ENCODE data around the gene POU2F2. TPM values are rescaled to one million over a fixed set of nuclear protein-coding genes. Genes with fewer than 3 reads are reported as not detected.

The POU2F2 gene
- total and polyA plus RNA-seq, 10 of the 15 experiments (the other 5 are each of a cell fraction or from before 2014, with no cell fraction given): 4.4 to 62.4 (median 37.9) TPM

- ChIA-PET POLR2A (no interaction called here), SMC1A (ENCODE audit: uncharacterized antibody, unreplicated experiment) (no interaction called here), CTCF (no interaction called here), RAD21 (ENCODE audit: unreplicated experiment) (no interaction called here)
- BruUV-seq (replicated peaks): no TSS peak
- H3K27ac ChIP-seq (ENCODE audit: control insufficient read depth, insufficient read depth): no peak overlapping the region
- H3K4me1 ChIP-seq (ENCODE audit: control insufficient read depth, insufficient read depth, low read length): peaks cover 1% of the 10 kb centered on the region
- no peak overlapping the region for H3K4me3 ChIP-seq
- TF ChIP-seq TCF12 (IDR thresholded peaks at IDR 0.05; ENCODE audit: low read depth, low read length): no peak
- no peak for TF ChIP-seq MAX (IDR thresholded peaks at IDR 0.05; ENCODE audit: low read depth, low read length)
- no peak for TF ChIP-seq POLR2A (IDR thresholded peaks at IDR 0.05; ENCODE audit: low read depth, low read length)
- no peak for TF ChIP-seq CBX5 (IDR thresholded peaks at IDR 0.05; ENCODE audit: low read depth)
- TF ChIP-seq MYB (IDR thresholded peaks at IDR 0.05; ENCODE audit: borderline replicate concordance, low read depth, low read length): no peak
- TF ChIP-seq SIN3A (IDR thresholded peaks at IDR 0.05; ENCODE audit: low read depth, low read length): no peak
- TF ChIP-seq JUNB (IDR thresholded peaks at IDR 0.05): no peak
- TF ChIP-seq STAT1 (conservative IDR thresholded peaks at IDR 0.05): no peak
- TF ChIP-seq NFIC (IDR thresholded peaks at IDR 0.05; ENCODE audit: low read depth, low read length): no peak
- TF ChIP-seq NBN (IDR thresholded peaks at IDR 0.05): no peak
- no peak for TF ChIP-seq ATF2 (IDR thresholded peaks at IDR 0.05; ENCODE audit: low read length)
- 99% methylated on average over 4 of the region's 5 CpGs for WGBS (ENCODE audit: insufficient coverage, insufficient replicate concordance, low lambda C conversion rate, missing lambda C conversion rate)
- H4K20me1 ChIP-seq (ENCODE audit: control insufficient read depth, insufficient read depth): no peaks in the 10 kb centered on the region
- no peaks in the 10 kb centered on the region for H3K79me2 ChIP-seq (ENCODE audit: control insufficient read depth, insufficient read depth, low read length)
- H3K27me3 ChIP-seq (replicated peaks in 1 of 2; ENCODE audit: control insufficient read depth in 2 of 2, insufficient read depth in 2 of 2, low read length in 1 of 2): no peaks in the 10 kb centered on the region
- DNase-seq (ENCODE audit: low read depth, low spot score) (no peak), FAIRE-seq (no peak), ATAC-seq (no peak)
- in situ Hi-C loops (cut with MboI): no loop called here
- intact Hi-C loops (cut with micrococcal nuclease; ENCODE audit: unreplicated experiment): no loop called here
- no peak overlapping the region for H2AFZ ChIP-seq (ENCODE audit: control insufficient read depth, low read depth, low read length)
- H3K4me2 ChIP-seq (ENCODE audit: control insufficient read depth, insufficient read depth): no peak overlapping the region
- H3K36me3 ChIP-seq (ENCODE audit: control insufficient read depth in 2 of 2, insufficient read depth in 2 of 2, low read length in 1 of 2): peaks cover 30 to 34% of the 10 kb centered on the region in 2 experiments
- H3K9ac ChIP-seq (ENCODE audit: control insufficient read depth, insufficient read depth, low read length): no peak overlapping the region
- no peaks in the 10 kb centered on the region for H3K9me3 ChIP-seq (replicated peaks; ENCODE audit: control insufficient read depth, insufficient read depth, low read length)
These were observed 34.8 kb downstream of the POU2F2 start for GRCh38 chr19:42097461-42097860.

Measured in GM12878 (cell line).